HG03280 (cell line): ENCODE results near the gene CIB4.

Experiments used
- ATAC-seq: cut with Tn5 transposase; IDR thresholded peaks from one replicate; pipeline ENCODE4 v1.9.1; 2021; ENCODE audit warnings: mild to moderate bottlenecking, moderate library complexity; ENCODE audit not compliant: unreplicated experiment

The CIB4 gene

GRCh38 chr2:26640781-26641564, at the start of gene CIB4:
TSS of gene CIB4 (minus strand) at chr2:26641366. CDS start at chr2:26641314, 52 bp downstream.
- ATAC-seq = no peak

DNA sequence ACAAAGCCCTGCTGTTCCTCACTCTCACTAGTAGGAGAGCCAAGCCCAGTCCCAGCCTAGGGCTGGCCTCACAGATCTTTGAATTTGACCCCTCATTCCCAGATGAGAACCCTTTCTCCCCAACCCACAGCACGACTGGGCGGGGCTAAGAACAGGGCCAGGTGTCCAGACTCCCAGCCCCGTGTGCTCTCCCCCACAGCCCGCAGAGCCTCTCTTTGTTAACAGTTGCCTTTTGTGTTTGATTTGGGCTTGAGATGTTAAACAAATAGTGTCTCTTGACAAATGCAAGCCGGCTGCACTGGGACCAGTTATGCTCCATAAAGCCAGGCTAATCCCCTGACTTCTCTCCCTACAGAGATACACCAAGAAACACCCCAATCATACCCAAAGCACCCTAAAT, 46.6 kb upstream of the CIB4 start:
- no peak for ATAC-seq

DNA sequence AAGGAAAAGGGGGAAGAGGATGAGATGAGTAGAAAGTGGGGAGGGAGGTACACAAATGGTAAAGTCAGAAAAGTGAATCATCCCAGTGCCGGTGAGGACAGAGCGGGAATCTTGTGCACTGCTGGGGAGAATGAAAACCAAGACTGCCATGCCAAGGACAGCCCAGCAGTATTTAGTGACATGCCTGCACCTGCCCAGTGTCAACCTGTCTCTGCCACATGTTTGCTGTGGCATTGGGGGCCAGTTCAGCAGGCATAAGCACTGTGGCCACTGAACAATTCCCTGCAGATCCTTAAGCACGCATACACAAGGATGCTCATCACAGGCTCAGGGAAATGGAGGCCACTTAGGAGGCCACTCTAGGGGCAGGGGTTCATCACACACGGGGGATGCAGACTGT, 46.2 kb upstream of the CIB4 start:
- no peak for ATAC-seq

DNA sequence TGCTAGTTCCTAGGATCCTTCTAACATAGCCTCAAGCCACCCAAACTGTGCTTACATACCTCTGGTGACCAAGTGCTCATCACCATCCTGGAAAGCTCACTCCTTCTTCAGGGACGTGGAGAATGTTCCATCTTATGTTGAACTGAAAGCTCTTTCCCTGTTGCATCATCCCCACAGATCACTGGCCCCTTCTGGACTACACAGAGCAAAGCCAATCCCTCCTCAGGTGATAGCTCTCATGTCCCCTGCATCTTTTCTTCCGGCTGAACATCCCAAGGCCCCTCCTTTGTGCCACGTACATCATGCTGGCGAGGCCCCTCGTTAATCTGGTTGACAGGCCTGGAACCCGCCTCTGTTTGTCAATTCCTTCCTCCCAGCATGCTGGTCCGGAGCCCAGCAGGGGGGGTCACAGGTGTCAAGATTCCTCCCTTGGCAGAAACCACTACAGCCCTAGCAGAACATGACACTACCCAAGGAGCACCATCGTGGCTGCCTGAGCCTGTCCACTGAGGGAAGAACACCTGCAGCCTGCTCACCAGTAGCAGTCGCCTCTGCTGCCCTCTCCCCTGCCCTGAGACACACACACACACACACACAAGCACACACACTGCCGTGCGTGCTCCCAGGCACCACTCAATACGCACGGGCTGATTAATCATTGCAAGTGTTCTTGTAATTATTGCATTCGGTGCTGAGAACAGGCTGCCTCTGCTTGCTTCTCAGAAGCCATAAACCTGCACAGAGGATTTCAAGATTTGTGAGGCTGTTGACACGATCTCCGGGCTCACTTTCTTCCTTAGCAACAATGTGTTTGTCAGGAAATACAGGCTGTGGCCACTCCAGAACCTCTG, 45.0 kb upstream of the CIB4 start:
- no peak for ATAC-seq

GRCh38 chr2:26685341-26685740, 44.2 kb upstream of the CIB4 start:
- no peak for ATAC-seq

DNA sequence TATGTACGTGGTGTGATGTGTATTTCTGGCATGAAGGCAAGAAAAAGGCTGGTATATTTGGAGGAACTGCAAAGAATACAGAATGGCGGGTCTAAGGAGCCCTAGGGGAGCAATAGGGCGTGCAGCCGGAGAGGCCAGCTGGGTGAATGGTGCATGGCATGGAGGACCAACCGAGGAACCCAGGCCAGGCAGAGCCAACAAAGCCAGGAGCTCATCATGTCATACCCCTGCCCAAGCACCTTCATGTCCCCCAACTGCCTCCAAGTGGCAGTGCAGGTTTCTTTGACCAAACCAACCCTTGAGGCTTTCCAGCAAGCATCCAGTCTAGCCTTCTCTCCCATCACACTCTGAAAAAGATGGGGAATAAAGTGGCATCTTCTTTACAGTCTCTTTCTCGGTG, 42.4 kb upstream of the CIB4 start:
- no peak for ATAC-seq

DNA sequence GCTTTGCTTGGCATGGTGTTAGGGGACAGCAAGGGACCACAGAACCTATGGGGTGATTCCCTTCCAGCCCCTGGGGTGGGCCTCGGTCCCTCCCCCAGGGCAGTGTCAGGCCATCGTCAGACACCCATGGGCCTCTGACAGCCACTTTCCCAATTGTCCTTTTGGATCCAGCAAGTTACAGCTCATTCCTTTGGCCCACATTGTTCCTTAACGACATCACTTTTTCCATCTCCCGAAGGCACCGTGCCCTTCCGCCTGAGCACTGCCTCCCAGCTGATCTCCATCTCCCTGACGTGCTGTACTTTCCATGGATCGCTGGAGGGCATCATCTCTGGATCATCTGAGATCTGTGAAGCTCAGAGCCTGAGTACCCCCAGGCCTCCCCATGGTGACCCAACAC, 41.0 kb upstream of the CIB4 start:
- no peak for ATAC-seq

- ATAC-seq = no peak
Observed at GRCh38 chr2:26681656-26682055, 40.5 kb upstream of the CIB4 start.

GRCh38 chr2:26679867-26680266, 38.7 kb upstream of the CIB4 start:
- no peak for ATAC-seq

- ATAC-seq = no peak
Observed at GRCh38 chr2:26678035-26678434, 36.9 kb upstream of the CIB4 start.

GRCh38 chr2:26675651-26676255, 34.6 kb upstream of the CIB4 start:
- ATAC-seq = no peak

DNA sequence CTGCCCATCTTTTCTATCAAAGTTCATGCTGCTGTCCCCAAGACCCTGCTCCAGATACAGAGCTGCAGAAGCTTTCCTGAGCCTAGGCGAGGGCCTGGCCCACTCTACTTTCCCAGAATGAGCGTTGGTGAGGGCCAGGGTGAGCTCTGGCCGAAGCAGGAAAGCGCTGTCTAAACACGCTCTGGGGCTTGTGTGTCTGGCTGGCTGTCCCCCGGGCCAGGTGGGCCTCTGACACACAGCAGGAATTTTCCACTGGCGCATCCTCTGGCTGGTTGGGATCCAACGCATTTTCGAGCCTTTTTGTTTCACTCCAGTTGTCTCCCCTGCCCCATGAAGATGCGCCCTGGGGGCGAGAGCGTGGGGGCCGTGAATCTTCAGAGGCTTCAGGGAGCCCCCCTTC, 33.6 kb upstream of the CIB4 start:
- no peak for ATAC-seq

GRCh38 chr2:26674002-26674751, 33.0 kb upstream of the CIB4 start:
- no peak for ATAC-seq

DNA sequence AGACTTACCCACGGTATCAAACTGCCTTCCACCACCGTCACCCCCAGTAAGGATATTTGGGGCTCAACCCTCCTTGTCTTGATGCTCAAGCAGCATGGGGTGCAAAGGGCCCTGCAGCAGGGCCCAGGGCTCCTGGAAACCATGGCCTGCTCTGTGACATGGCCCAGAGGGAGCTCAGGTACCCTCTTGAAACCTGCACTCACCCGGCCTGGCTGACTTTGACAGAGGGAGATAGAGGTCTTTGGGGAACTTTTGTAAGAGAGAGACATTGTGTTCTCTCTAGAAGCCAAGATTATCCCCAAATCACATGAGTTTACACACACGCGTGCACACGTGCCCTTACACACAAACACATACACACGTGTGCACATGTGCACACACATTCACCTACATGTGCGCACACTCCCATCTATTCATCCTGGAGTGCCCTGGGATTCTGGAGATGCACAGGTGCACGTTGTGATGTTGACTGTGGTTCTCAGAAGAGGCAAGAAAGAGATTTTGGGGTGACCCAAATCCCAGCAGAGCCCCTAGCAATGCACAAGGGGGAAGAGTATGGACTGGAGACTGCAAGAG, 31.7 kb upstream of the CIB4 start:
- no peak for ATAC-seq

DNA sequence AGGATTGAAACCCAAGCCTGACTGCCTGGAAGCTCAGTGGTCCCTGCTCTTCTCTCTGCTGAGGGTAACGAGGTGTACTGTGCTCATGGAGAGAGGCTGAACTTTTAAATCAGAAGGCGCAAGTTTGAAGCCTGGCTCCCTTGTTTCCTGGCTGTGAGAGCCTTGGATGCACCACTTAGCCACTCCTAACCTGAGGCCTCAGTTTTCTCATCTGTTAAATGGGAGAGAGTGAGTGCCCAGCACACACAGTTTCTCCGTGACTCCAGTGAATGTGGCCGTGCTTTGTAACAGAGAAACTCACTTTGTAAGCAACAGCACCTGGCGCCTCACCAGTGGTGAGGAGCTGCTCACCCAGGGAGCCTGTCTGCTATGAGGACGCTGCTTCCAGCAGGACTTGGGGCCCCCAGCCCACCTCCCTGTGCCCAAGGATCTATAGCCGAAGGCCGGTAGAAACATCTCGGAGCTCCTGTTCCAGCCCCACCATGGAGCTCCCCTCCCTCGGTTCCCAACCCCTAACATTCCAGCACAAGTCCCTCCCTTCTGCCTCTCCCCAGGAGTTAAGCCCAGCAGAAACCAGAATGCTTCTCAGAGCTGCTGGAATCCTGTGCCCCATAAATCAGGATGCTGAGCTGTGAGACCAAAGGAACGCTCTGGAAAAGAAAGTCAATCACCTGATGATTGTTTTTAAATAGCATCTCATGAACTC, 31.1 kb upstream of the CIB4 start:
- ATAC-seq = no peak

DNA sequence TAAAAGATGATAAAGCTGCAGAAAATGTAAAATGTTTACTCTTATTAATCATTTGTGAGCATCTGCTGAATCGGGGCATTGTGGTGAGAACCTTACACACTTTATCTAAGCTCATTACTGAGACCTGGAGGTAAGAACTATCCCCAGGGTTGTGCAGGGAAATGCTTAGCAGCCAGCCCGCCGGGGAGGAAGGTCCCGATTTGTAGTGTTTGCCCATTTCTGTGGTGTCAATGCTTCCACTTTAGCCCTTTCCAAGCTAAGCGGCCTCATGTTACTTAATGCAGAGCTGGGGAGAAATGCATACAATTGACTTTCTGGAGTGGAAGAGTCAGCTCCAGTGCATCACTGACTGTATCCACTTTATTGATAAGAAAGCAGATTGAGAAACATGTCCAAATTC, 30.5 kb upstream of the CIB4 start:
- no peak for ATAC-seq

DNA sequence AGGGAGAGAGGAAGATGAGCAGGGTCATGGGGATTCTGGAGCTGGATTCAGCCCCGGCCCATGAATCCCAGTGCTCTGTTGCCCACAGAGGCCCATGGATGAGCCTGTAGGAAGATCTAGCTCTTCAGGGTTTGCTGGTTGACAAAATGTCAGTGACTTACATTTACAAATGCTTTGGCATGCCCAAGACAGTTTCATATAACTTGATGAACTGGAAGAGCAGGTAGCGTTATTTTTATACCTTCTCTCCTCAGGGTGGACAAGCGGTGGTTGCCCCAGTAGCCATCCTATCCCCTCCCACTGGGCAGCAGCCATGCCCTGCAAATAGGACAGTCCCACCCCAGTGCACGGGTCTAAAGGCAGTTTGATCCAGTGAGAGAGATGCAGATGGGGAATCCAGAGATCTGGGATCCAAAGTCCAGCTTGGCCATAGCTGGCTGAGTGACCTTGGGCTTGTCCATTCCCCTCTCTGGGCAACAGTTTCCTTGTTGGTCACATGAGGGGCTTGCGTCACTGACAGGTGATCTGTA, 29.8 kb upstream of the CIB4 start:
- ATAC-seq = no peak

- no peak for ATAC-seq
Observed at GRCh38 chr2:26670171-26670570, 29.0 kb upstream of the CIB4 start.

GRCh38 chr2:26668856-26669750, 27.9 kb upstream of the CIB4 start:
- no peak for ATAC-seq
